Parathyroid adenoma (tissue), 2 donors: ENCODE results near the gene SLC6A20.
"Not testable (repeated sequence)": the region's sequence is repeated elsewhere in the genome, so short reads cannot be mapped to it uniquely, and the experiment has no call there.

Source experiments
- H2AFZ ChIP-seq: fragments of 300-600 bp; sonication (generic); one replicate; pipeline ENCODE4 v1.7.0; 2017; ENCODE audit warnings: antibody characterized with exemption, mild to moderate bottlenecking
- H3K27ac ChIP-seq: fragments of 300-600 bp; sonication (generic); one replicate; pipeline ENCODE4 v1.7.0; 2017
- H3K27me3 ChIP-seq: fragments of 300-600 bp; sonication (generic); one replicate; pipeline ENCODE4 v1.7.0; 2017; ENCODE audit warnings: low read length; ENCODE audit not compliant: control insufficient read depth, insufficient read depth
- H3K36me3 ChIP-seq: fragments of 300-600 bp; sonication (generic); one replicate; pipeline ENCODE4 v1.7.0; 2017; ENCODE audit warnings: low read length; ENCODE audit not compliant: control insufficient read depth, insufficient read depth
- H3K4me1 ChIP-seq: fragments of 300-600 bp; sonication (generic); one replicate; pipeline ENCODE4 v1.7.0; 2017; ENCODE audit warnings: control low read depth
- H3K4me2 ChIP-seq: fragments of 300-600 bp; sonication (generic); one replicate; pipeline ENCODE4 v1.7.0; 2017; ENCODE audit warnings: low read length
- H3K4me3 ChIP-seq: fragments of 300-600 bp; sonication (generic); one replicate; pipeline ENCODE4 v1.7.0; 2017; ENCODE audit warnings: low read depth, low read length
- H3K79me2 ChIP-seq: fragments of 300-600 bp; sonication (generic); one replicate; pipeline ENCODE4 v1.7.0; 2017; ENCODE audit warnings: control low read depth
- H3K9ac ChIP-seq: fragments of 300-600 bp; sonication (generic); one replicate; pipeline ENCODE4 v1.7.0; 2017; ENCODE audit warnings: mild to moderate bottlenecking
- H3K9me3 ChIP-seq: fragments of 300-600 bp; sonication (generic); one replicate; pipeline ENCODE4 v1.7.0; 2017; ENCODE audit warnings: low read length; ENCODE audit not compliant: control insufficient read depth
- CTCF ChIP-seq: fragments of 300-600 bp; sonication (generic); IDR thresholded peaks from one replicate; pipeline ENCODE4 v1.7.0; 2017; ENCODE audit warnings: antibody characterized with exemption, mild to moderate bottlenecking
- donor health status: primary hyperparathyroidism.

SLC6A20 gene

GRCh38 chr3:45751537-45752242 lies 44.6 kb downstream of the SLC6A20 start:
- Histone ChIP-seq H3K27ac (no peak overlapping the region), H3K36me3 (no peaks in the 10 kb centered on the region), H3K9ac (no peak overlapping the region), H2AFZ (no peak overlapping the region), H3K4me2 (no peak overlapping the region), H3K9me3 (no peaks in the 10 kb centered on the region), H3K79me2 (no peaks in the 10 kb centered on the region), H3K4me1 (no peaks in the 10 kb centered on the region), H3K27me3 (no peaks in the 10 kb centered on the region), H3K4me3 (no peak overlapping the region)
- TF ChIP-seq CTCF, result no peak

- H3K36me3 ChIP-seq, result no peaks in the 10 kb centered on the region
- no peaks in the 10 kb centered on the region for H3K27me3 ChIP-seq
- no peak overlapping the region for H3K4me2 ChIP-seq
- H3K4me1 ChIP-seq, result no peaks in the 10 kb centered on the region
- H3K27ac ChIP-seq, result no peak overlapping the region
- H2AFZ ChIP-seq, result no peak overlapping the region
- H3K9ac ChIP-seq, result no peak overlapping the region
- no peaks in the 10 kb centered on the region for H3K9me3 ChIP-seq
- no peak overlapping the region for H3K4me3 ChIP-seq
- no peak for TF ChIP-seq CTCF
- H3K79me2 ChIP-seq, result no peaks in the 10 kb centered on the region
Observed at GRCh38 chr3:45749880-45750279, 46.5 kb downstream of the SLC6A20 start.

GRCh38 chr3:45749036-45749600 lies 47.2 kb downstream of the SLC6A20 start:
- not testable (repeated sequence) for H3K9me3 ChIP-seq, H3K27me3 ChIP-seq, H3K36me3 ChIP-seq, H3K4me2 ChIP-seq, H3K4me1 ChIP-seq, H3K4me3 ChIP-seq, H3K79me2 ChIP-seq, H2AFZ ChIP-seq, H3K27ac ChIP-seq, H3K9ac ChIP-seq

- Histone ChIP-seq H3K79me2 (no peaks in the 10 kb centered on the region), H3K4me3 (no peak overlapping the region), H3K9ac (no peak overlapping the region), H3K4me1 (no peaks in the 10 kb centered on the region), H3K36me3 (no peaks in the 10 kb centered on the region), H2AFZ (no peak overlapping the region), H3K9me3 (no peaks in the 10 kb centered on the region), H3K27ac (no peak overlapping the region), H3K27me3 (no peaks in the 10 kb centered on the region), H3K4me2 (no peak overlapping the region)
- no peak for TF ChIP-seq CTCF
Observed at GRCh38 chr3:45748068-45748467, 48.3 kb downstream of the SLC6A20 start.

- no peaks in the 10 kb centered on the region for H3K79me2 ChIP-seq
- no peaks in the 10 kb centered on the region for H3K27me3 ChIP-seq
- H3K4me2 ChIP-seq, result no peak overlapping the region
- H3K9me3 ChIP-seq, result no peaks in the 10 kb centered on the region
- TF ChIP-seq CTCF, result no peak
- no peaks in the 10 kb centered on the region for H3K36me3 ChIP-seq
- no peak overlapping the region for H2AFZ ChIP-seq
- H3K4me1 ChIP-seq, result no peaks in the 10 kb centered on the region
- no peak overlapping the region for H3K4me3 ChIP-seq
- no peak overlapping the region for H3K27ac ChIP-seq
- no peak overlapping the region for H3K9ac ChIP-seq
Observed at GRCh38 chr3:45746777-45747622, 49.3 kb downstream of the SLC6A20 start.
